ENCODE results near the gene RGS5. TPM values are rescaled to one million over a fixed set of nuclear protein-coding genes. Genes with fewer than 3 reads are reported as not detected.

The RGS5 gene
- total RNA-seq, 2 donors from 2014 or later, result 39.0 to 189 TPM

GRCh38 chr1:163137556-163138265 is 65.0 kb downstream of the RGS5 start:
- intact Hi-C loops (cut with DNase I), result no loop called here
- H3K27ac ChIP-seq, result no peak overlapping the region
- H3K4me1 ChIP-seq (replicated peaks), result no peaks in the 10 kb centered on the region
- H3K27me3 ChIP-seq (replicated peaks; ENCODE audit: insufficient read depth), result no peaks in the 10 kb centered on the region
- no peak for TF ChIP-seq POLR2AphosphoS5 (IDR thresholded peaks at IDR 0.05)
- no peak overlapping the region for H3K4me3 ChIP-seq
- no peaks in the 10 kb centered on the region for H3K36me3 ChIP-seq
- DNase-seq (ENCODE audit: low spot score), result no peak
- H3K9me3 ChIP-seq, result no peaks in the 10 kb centered on the region
- WGBS, result 92% methylated on average over 3 of the region's 3 CpGs

- no peaks in the 10 kb centered on the region for H3K27me3 ChIP-seq (replicated peaks; ENCODE audit: insufficient read depth)
- H3K36me3 ChIP-seq, result no peaks in the 10 kb centered on the region
- intact Hi-C loops (cut with DNase I), result no loop called here
- H3K27ac ChIP-seq, result no peak overlapping the region
- TF ChIP-seq POLR2AphosphoS5 (IDR thresholded peaks at IDR 0.05) (no peak), CTCF (IDR thresholded peaks at IDR 0.05) (no peak), POLR2A (IDR thresholded peaks at IDR 0.05) (no peak)
- no peaks in the 10 kb centered on the region for H3K9me3 ChIP-seq
- no peaks in the 10 kb centered on the region for H3K4me1 ChIP-seq (replicated peaks)
- DNase-seq (ENCODE audit: low spot score), result no peak
- no peak overlapping the region for H3K4me3 ChIP-seq
- 96% methylated on average over 2 of the region's 2 CpGs for WGBS
Observed at GRCh38 chr1:163131981-163132380, 70.7 kb downstream of the RGS5 start.

GRCh38 chr1:163130225-163130856 is 72.4 kb downstream of the RGS5 start:
- no peak for TF ChIP-seq CTCF (IDR thresholded peaks at IDR 0.05)
- no peak for TF ChIP-seq POLR2AphosphoS5 (IDR thresholded peaks at IDR 0.05)
- TF ChIP-seq POLR2A (IDR thresholded peaks at IDR 0.05), result no peak
- 50% methylated on average over 1 of the region's 1 CpG for WGBS
- DNase-seq (ENCODE audit: low spot score), result no peak
- Histone ChIP-seq H3K4me3 (no peak overlapping the region), H3K27me3 (replicated peaks; ENCODE audit: insufficient read depth) (no peaks in the 10 kb centered on the region), H3K36me3 (no peaks in the 10 kb centered on the region), H3K4me1 (replicated peaks) (no peaks in the 10 kb centered on the region), H3K9me3 (no peaks in the 10 kb centered on the region), H3K27ac (no peak overlapping the region)
- intact Hi-C loops (cut with DNase I), result no loop called here

GRCh38 chr1:163128282-163128681 is 74.4 kb downstream of the RGS5 start:
- H3K36me3 ChIP-seq, result no peaks in the 10 kb centered on the region
- TF ChIP-seq POLR2A (IDR thresholded peaks at IDR 0.05), result no peak
- no peak for TF ChIP-seq POLR2AphosphoS5 (IDR thresholded peaks at IDR 0.05)
- no peak for TF ChIP-seq CTCF (IDR thresholded peaks at IDR 0.05)

GRCh38 chr1:163124812-163125211 is 77.9 kb downstream of the RGS5 start:
- WGBS, result 72% methylated on average over 4 of the region's 4 CpGs
- no peak for DNase-seq (ENCODE audit: low spot score)
- H3K9me3 ChIP-seq, result no peaks in the 10 kb centered on the region
- TF ChIP-seq POLR2AphosphoS5 (IDR thresholded peaks at IDR 0.05) (no peak), POLR2A (IDR thresholded peaks at IDR 0.05) (no peak), CTCF (IDR thresholded peaks at IDR 0.05) (no peak)
- intact Hi-C loops (cut with DNase I), result no loop called here
- H3K4me3 ChIP-seq, result no peak overlapping the region
- no peaks in the 10 kb centered on the region for H3K36me3 ChIP-seq
- no peaks in the 10 kb centered on the region for H3K4me1 ChIP-seq (replicated peaks)
- no peaks in the 10 kb centered on the region for H3K27me3 ChIP-seq (replicated peaks; ENCODE audit: insufficient read depth)
- H3K27ac ChIP-seq, result no peak overlapping the region

More at GRCh38 chr1:163128282-163128681, 74.4 kb downstream of the RGS5 start:
- Histone ChIP-seq H3K27me3 (replicated peaks; ENCODE audit: insufficient read depth) (no peaks in the 10 kb centered on the region), H3K9me3 (no peaks in the 10 kb centered on the region), H3K4me1 (replicated peaks) (no peaks in the 10 kb centered on the region), H3K4me3 (no peak overlapping the region), H3K27ac (no peak overlapping the region)
- DNase-seq (ENCODE audit: low spot score), result no peak
- intact Hi-C loops (cut with DNase I), result no loop called here
- WGBS, result 84% methylated on average over 2 of the region's 2 CpGs
